ENCODE data around the gene CDH4.

CDH4 gene

GRCh38 chr20:61451009-61451408 is 198.9 kb downstream of the CDH4 start:
- TF ChIP-seq POLR2AphosphoS5 (IDR thresholded peaks at IDR 0.05; ENCODE audit: low read depth, low read length), result no peak
- TF ChIP-seq TAF1 (IDR thresholded peaks at IDR 0.05; ENCODE audit: borderline replicate concordance, insufficient read depth, low read length), result no peak

DNA sequence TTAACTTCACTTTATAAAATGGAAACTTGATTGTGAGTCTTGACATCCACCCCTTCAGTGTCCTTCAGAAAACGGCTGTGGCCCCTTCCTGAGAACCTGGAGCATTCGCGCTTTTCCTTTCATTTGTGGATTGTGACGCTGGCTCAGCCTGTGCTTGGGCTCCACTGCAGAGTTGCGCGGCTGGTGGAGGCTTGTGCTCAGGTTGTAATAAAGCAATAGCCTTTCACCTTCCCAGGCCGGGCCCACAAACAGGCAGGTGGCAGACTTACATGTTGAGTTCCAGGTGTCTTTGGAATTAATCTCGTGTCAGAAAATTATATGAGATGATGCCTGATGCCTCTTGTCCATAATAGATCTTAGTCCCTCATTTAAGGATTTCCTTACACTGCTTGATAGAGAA is 199.9 kb downstream of the CDH4 start:
- TF ChIP-seq SIN3A (IDR thresholded peaks at IDR 0.05; ENCODE audit: borderline replicate concordance, insufficient read depth, low read length) (no peak), POLR2AphosphoS5 (IDR thresholded peaks at IDR 0.05; ENCODE audit: low read depth, low read length) (no peak), FOXP2 (optimal IDR thresholded peaks at IDR 0.05; ENCODE audit: borderline replicate concordance, extremely low read depth, extremely low read length, insufficient read depth) (no peak), TAF1 (IDR thresholded peaks at IDR 0.05; ENCODE audit: borderline replicate concordance, insufficient read depth, low read length) (no peak)
- TF ChIP-seq, protein P1, sequence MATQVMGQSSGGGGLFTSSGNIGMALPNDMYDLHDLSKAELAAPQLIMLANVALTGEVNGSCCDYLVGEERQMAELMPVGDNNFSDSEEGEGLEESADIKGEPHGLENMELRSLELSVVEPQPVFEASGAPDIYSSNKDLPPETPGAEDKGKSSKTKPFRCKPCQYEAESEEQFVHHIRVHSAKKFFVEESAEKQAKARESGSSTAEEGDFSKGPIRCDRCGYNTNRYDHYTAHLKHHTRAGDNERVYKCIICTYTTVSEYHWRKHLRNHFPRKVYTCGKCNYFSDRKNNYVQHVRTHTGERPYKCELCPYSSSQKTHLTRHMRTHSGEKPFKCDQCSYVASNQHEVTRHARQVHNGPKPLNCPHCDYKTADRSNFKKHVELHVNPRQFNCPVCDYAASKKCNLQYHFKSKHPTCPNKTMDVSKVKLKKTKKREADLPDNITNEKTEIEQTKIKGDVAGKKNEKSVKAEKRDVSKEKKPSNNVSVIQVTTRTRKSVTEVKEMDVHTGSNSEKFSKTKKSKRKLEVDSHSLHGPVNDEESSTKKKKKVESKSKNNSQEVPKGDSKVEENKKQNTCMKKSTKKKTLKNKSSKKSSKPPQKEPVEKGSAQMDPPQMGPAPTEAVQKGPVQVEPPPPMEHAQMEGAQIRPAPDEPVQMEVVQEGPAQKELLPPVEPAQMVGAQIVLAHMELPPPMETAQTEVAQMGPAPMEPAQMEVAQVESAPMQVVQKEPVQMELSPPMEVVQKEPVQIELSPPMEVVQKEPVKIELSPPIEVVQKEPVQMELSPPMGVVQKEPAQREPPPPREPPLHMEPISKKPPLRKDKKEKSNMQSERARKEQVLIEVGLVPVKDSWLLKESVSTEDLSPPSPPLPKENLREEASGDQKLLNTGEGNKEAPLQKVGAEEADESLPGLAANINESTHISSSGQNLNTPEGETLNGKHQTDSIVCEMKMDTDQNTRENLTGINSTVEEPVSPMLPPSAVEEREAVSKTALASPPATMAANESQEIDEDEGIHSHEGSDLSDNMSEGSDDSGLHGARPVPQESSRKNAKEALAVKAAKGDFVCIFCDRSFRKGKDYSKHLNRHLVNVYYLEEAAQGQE (IDR thresholded peaks at IDR 0.05; ENCODE audit: insufficient read depth in 1 of 2, low read depth in 2 of 2, low read length in 2 of 2), result no peak

GRCh38 chr20:61453219-61453618 is 201.2 kb downstream of the CDH4 start:
- TF ChIP-seq FOXP2 (optimal IDR thresholded peaks at IDR 0.05; ENCODE audit: borderline replicate concordance, extremely low read depth, extremely low read length, insufficient read depth), result no peak
- no peak for TF ChIP-seq TAF1 (IDR thresholded peaks at IDR 0.05; ENCODE audit: borderline replicate concordance, insufficient read depth, low read length)
- no peak for TF ChIP-seq POLR2AphosphoS5 (IDR thresholded peaks at IDR 0.05; ENCODE audit: low read depth, low read length)
- TF ChIP-seq, protein P1 (IDR thresholded peaks at IDR 0.05; ENCODE audit: insufficient read depth in 1 of 2, low read depth in 2 of 2, low read length in 2 of 2), result no peak
- no peak for TF ChIP-seq SIN3A (IDR thresholded peaks at IDR 0.05; ENCODE audit: borderline replicate concordance, insufficient read depth, low read length)

DNA sequence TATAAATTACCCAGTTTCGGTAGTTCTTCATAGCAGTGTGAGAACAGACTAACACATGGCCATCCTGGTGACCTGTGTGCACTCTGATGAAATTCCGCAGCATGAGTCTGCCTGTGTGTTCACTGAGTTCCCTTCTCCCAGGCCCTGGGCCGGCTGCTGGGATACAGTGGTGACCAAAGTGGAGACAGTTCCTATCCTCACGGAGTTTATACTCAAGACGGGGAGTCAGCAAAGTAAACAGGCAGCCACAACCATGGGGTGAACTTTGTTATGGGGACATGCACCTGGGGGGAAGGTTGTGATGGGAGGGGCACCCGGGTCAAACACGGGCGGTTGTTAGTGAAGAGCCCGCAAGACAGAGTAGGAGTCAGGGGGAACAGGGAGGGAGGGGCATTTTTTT is 202.0 kb downstream of the CDH4 start:
- TF ChIP-seq SIN3A (IDR thresholded peaks at IDR 0.05; ENCODE audit: borderline replicate concordance, insufficient read depth, low read length), result no peak
- no peak for TF ChIP-seq TAF1 (IDR thresholded peaks at IDR 0.05; ENCODE audit: borderline replicate concordance, insufficient read depth, low read length)
- TF ChIP-seq POLR2AphosphoS5 (IDR thresholded peaks at IDR 0.05; ENCODE audit: low read depth, low read length), result no peak
- no peak for TF ChIP-seq FOXP2 (optimal IDR thresholded peaks at IDR 0.05; ENCODE audit: borderline replicate concordance, extremely low read depth, extremely low read length, insufficient read depth)
- TF ChIP-seq, protein P1 (IDR thresholded peaks at IDR 0.05; ENCODE audit: insufficient read depth in 1 of 2, low read depth in 2 of 2, low read length in 2 of 2), result no peak

GRCh38 chr20:61455508-61456215 is 203.6 kb downstream of the CDH4 start:
- TF ChIP-seq, protein P1 (IDR thresholded peaks at IDR 0.05; ENCODE audit: insufficient read depth in 1 of 2, low read depth in 2 of 2, low read length in 2 of 2), result no peak
- TF ChIP-seq POLR2AphosphoS5 (IDR thresholded peaks at IDR 0.05; ENCODE audit: low read depth, low read length) (peak; percentile 26; the same call in 1 of the 2 replicates), FOXP2 (optimal IDR thresholded peaks at IDR 0.05; ENCODE audit: borderline replicate concordance, extremely low read depth, extremely low read length, insufficient read depth) (no peak), TAF1 (IDR thresholded peaks at IDR 0.05; ENCODE audit: borderline replicate concordance, insufficient read depth, low read length) (no peak), SIN3A (IDR thresholded peaks at IDR 0.05; ENCODE audit: borderline replicate concordance, insufficient read depth, low read length) (no peak)

Data from PFSK-1 (cell line).